ENCODE results near the gene CCDC192.

DNA sequence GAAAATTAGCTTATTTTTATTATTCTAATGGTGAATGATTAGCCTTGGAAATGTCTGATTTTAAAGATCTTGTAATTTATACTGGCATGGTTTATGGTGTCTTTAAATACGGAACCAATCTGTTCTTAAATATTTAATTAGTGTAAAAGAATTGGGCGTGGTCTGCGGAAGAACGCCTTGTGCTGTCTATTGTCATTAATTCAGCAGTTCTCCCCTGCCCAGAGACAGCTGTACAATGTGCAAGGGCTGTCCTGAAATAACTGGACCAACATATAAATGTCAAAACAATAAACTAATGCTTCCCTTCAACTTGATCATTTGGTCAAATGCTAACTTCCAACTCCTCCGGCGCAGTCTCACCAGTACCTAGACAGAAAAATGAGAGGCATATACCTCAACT is 124.3 kb downstream of the CCDC192 start:
- TF ChIP-seq, protein P1, sequence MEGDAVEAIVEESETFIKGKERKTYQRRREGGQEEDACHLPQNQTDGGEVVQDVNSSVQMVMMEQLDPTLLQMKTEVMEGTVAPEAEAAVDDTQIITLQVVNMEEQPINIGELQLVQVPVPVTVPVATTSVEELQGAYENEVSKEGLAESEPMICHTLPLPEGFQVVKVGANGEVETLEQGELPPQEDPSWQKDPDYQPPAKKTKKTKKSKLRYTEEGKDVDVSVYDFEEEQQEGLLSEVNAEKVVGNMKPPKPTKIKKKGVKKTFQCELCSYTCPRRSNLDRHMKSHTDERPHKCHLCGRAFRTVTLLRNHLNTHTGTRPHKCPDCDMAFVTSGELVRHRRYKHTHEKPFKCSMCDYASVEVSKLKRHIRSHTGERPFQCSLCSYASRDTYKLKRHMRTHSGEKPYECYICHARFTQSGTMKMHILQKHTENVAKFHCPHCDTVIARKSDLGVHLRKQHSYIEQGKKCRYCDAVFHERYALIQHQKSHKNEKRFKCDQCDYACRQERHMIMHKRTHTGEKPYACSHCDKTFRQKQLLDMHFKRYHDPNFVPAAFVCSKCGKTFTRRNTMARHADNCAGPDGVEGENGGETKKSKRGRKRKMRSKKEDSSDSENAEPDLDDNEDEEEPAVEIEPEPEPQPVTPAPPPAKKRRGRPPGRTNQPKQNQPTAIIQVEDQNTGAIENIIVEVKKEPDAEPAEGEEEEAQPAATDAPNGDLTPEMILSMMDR (IDR thresholded peaks at IDR 0.05): no peak
- TF ChIP-seq POLR2A (IDR thresholded peaks at IDR 0.05): no peak
